GM18526 (cell line): ENCODE data around the gene PLIN3.

ENCODE experiments used
- POLR2A ChIP-seq: IDR thresholded peaks from 3 replicates; pipeline ENCODE4 v1.6.1; 2011; ENCODE audit not compliant: insufficient read length; ENCODE audit errors: extremely low read depth

The PLIN3 gene

DNA sequence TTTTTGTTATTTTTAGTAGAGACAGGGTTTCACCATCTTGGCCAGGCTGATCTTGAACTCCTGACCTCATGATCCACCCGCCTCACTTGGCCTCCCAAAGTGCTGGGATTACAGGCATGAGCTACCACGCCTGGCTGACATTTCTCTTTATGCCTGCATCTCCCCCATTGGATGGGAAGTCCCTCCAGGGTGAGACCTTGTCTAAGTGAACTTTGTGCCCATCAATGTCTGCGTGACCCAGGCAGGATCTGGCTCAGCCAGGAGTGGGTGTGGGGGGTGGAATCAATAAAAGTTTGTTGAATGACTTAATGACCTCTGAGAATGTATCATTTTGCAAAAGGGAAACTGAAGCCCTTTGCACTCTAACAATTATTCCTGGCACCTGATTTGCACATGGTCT lies 37.0 kb upstream of the PLIN3 start:
- TF ChIP-seq POLR2A, result no peak

DNA sequence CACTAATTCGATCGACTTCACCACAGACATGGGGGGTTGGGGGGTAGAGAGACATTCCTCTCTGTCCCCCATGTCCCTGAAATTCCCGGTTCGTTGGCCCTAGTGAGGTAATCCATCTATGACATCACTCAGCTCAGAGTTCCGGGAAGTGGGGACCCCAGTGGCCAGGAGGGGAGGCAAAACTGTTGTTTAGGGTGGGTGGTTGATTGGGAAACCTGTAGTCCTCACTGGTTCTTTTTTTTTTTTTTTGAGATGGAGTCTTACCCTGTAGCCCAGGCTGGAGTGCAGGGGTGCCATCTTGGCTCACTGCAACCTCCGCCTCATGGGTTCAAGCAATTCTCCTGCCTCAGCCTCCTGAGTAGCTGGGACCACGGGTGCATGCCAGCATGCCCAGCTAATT lies 35.3 kb upstream of the PLIN3 start, which contains the start of gene ARRDC5:
ARRDC5 (minus strand) TSS at position 101 of the 400 bp plus-strand sequence; CDS start at position 30, 71 bp downstream.
- no peak for TF ChIP-seq POLR2A

DNA sequence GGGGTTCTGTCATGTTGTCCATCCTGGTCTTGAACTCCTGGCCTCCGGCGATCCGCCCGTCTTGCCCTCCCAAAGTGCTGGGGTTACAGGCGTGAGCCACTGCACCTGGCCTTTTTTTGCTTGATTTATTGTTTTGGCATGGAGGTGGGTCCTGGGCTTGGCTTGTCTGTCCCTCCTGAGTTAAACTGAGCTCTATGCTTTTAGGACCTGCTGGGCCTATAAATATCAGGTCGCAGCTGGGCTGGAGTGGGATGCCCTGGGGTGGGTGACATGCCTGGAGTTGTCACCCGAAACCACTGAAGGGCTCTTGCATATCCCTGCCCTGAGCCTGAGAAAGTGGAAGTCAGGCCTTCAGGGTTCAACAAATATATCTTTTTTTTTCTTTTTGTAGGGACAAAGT lies 29.7 kb upstream of the PLIN3 start:
- TF ChIP-seq POLR2A, result no peak

DNA sequence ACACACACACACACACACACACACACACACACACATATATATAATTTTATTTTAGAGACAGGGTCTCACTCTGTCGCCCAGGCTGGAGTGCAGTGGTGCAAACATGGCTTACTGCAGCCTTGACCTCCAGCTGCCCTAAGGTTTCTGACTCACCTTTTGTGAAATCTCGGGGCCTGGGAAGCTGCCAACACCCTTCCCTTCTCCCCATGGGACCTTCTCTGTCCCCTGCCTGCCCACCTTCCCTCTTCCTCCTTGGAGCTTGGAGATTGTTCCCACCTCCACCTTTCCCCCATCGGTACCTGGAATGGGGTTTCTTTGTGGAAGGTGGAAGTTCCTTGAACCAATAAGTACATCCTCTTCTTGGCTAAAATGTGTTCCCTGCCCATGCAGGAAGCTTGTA lies 28.9 kb upstream of the PLIN3 start:
- TF ChIP-seq POLR2A, result no peak

DNA sequence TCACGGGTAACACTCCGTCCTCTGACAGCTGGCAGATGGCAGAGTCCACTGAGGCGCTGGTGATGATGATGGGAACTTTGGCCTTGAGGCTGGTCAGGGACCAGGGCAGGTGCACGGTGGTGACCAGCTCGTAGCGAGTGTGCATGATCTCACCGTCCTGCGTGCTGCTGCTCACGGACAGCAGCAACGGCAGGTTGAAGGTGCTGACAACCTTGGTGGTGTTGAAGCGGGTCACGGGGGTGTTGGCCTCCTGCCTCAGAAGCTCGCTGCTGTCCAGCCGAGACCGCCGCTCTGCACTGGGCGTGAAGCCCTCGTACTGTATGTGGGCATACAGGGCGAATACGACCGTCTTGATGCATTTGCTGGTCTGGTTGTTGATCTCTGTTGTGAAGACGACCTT lies 23.6 kb upstream of the PLIN3 start:
- TF ChIP-seq POLR2A, result no peak

DNA sequence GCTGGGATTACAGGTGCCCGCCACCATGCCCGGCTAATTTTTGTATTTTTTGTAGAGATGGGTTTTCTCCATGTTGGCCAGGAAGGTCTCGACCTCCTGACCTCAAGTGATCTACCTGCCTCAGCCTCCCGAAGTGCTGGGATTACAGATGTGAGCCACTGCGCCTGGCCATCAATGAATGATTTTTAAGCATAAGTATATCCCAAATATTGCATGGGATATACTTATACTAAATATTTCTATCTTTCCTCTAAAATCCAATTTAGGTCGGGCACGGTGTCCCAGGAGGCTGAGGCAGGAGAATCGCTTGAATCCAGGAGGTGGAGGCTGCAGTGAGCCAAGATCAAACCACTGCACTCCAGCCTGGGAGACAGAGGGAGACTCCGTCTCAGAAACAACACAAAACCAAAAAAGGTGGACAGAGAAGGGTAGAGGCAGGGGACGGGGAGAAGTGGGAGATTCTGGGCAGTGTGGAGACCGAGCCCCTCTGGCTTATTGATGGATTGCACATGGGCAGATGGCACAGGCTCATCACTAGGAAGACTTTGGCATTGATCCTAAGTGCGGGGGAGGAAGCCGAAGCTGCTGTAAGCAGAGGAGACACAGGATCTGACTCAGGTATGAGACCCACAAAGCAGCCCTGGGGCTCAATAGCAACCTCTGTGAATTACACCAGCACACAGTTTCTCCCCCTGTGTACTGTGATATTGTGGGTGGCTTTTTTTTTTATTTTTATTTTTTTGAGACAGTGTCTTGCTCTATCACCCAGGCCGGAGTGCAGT lies 21.8 kb upstream of the PLIN3 start:
- TF ChIP-seq POLR2A, result no peak

DNA sequence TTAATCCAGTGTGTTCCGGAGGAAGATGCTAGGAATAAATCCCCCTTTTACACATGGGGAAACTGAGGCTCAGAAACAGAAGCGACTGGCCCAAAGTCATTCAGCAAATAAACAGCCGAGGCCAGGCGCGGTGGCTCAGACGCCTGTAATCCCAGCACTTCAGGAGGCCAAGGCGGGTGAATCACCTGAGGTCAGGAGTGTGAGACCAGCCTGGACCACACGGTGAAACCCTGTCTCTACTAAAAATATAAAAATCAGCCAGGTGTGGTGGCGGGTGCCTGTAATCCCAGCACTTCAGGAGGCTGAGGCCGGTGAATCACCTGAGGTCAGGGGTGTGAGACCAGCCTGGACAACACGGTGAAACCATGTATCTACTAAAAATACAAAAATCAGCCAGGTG lies 11.6 kb upstream of the PLIN3 start:
- no peak for TF ChIP-seq POLR2A

DNA sequence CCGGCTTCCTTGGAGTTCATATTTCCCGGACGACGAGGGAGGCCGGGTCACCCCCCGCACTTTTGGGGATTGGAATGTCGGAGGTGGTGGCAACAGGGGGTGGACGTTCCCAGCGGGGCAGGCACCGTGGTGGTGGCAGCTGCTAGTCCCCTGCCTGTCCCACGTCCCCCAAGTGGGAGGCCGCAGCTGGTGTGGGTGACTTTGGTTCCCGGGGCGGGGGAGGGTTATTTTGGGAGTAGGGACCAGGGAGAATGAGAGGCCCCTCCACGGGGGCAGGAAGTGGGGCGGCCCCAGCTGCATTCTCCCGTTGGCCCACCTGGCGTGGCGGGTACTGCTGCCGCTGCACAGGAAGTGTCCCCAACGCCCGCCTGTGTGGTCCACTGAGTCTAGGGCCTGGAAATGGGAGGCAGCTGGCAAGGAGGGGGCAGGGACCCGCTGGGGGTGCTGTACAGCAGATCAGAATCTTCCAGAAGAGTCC lies 11.1 kb upstream of the PLIN3 start:
- TF ChIP-seq POLR2A, result no peak

DNA sequence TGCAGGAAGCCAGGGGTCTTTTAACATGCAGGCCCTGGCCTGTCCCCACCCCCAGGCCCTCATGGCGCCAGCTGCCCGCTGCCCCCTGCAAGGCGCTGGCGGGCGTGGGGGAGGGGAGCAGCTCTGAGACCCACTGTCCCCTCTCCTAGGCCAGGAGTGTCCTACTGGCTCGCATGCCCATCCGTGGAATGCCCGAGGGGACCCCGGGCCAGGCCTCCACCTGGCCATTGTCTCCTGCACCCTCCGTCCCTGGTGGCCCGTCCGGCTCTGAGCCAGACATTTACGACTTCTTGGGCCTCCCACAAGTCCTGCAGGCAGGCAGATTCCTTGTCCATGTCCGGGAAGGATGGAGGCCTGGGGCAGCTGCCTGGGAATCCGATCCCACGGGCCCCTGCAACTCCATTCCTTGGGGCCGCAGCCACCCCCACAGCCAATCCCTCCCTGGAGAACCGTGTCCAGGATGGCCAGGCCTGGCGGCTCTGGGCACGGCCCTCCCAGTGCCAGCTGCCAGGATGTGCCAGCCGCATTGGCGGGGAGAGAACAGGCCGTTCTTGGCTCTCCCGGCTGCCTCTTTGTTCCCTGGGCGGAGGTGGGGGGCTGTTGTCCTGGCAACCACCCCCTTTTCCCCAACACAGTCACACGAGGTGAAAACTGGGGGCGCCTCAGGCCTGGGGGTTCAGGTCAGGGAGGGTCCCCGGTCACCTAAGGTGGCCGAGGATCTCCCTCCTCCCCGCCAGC lies 10.5 kb upstream of the PLIN3 start:
- no peak for TF ChIP-seq POLR2A

DNA sequence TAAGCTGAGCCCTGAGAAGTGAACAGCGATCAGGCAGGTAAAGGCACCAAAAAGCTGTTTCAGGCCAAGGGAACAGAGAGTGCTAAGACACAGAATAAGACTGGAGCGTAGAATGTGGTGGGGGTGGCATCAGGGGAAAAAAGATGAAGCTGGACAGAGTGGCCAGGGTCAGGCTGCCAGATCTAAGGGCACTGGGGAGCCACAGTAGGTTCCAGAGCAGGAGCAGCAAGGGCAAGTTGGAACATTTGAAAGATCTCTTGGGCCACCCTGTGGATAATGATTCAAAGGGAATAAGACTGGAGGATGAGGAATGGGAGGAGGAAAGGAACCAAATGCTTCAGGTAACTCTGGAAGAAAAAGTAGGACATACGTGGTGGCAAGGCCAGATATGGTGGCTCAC lies 6.5 kb upstream of the PLIN3 start:
- no peak for TF ChIP-seq POLR2A

DNA sequence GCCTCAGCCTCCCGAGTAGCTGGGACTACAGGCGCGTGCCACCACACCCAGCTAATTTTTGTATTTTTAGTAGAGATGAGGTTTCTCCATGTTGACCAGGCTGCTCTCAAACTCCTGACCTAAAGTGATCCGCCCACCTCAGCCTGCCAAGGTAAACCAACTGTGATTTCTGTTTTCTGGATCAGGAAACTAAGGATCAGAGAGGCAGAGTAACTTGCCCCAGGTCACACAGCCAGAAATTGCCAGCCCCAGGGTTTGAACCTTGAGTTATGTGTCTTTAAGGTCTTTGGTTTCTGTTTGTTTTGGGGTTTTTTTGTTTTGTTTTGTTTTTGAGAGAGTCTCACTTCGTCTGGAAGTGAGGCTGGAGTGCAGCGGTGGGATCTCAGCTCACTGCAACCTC lies 4.2 kb upstream of the PLIN3 start:
- TF ChIP-seq POLR2A, result no peak

DNA sequence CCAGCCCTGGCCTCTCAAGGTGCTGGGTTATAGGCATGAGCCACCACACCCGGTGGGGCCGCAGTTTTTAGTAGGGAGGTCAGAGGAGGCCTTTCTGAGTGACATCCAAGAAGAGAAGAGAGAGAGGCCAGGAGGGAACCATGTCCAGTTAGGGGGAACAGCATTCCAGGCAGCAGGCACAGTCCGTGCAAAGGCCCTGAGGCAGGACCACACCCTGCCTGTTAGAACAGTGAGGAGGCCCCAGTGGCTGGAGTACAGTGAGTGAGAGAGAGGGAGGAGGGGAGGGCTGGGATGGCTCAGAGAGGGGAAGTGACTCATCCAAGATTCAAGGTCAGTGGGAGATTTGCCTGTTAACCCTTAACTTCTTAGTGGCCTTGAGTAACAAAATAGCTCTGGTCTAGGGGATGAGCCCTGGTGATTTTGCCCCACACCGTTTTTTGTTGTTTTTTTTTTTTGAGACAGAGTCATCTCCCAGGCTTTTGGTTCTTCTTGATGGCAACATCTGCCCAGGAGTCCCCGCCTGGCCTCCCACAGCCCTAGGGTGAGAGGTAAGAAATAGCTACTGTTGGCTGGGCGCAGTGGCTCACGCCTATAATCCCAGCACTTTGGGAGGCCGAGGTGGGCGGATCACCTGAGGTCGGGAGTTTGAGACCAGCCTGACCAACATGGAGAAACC lies 2.7 kb upstream of the PLIN3 start:
- TF ChIP-seq POLR2A, result no peak

DNA sequence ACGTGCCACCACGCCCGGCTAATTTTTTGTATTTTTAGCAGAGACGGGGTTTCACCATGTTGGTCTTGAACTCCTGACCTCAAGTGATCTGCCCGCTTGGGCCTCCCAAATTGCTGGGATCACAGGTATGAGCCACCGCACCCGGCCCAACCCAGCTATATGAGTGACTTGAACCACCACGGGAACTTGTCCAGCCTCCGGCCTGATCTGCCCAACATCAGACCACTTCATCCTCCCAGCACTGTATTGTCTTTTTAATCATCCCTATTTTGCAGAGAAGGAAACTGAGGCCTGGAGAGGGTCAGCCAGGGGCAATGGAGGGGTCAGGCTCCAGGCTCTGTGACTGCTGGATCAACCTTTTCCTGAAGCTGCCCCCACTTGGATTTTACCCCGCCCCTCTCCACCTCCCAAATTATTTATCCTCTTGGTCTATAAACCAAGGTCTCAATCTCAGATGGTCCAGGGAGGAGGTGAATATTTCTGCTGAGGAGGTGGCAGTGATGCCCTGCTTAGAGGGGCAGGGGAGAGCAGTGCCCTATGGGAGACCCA lies 893 bp upstream of the PLIN3 start:
- TF ChIP-seq POLR2A, result no peak

DNA sequence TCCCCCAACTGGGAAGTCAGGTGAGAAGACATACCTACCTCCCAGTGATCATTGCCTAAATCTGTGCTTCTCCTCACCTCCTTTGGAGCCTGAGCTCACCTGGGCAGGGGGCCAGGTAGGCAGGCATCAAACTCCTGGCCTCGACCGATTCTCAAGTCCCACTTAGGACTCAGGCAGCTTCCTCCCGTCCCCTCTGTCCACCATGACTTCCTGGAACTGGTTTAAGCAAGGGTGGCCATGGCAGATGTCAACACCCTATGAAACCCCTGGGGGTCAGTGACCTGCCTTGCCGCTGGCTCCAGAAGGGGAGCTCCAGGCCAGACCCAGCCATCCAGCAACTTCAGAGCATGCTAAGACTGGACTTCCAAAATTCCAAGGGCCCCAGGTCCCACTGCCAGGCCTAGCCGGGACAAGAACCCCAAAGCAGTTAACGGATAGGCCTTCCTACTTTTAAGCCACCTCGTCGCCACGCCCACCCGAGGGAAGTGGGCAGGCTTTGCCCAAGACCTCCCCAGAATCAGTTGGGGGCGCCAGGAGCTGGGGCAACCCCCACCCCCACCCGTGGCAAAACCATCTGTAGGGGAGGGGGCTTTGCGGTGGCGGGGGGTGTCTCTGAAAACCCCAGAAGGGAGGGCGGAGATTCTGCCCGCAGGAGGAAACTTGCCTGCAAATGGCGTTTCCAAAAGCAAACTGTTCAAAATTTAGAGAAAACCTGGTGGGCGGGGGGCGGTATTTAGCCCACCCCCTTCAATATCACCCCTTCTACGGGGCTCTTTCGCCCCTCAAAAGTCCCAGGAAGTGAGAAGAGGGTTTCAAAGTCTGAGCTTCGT lies 657 bp downstream of the PLIN3 start:
- no peak for TF ChIP-seq POLR2A

DNA sequence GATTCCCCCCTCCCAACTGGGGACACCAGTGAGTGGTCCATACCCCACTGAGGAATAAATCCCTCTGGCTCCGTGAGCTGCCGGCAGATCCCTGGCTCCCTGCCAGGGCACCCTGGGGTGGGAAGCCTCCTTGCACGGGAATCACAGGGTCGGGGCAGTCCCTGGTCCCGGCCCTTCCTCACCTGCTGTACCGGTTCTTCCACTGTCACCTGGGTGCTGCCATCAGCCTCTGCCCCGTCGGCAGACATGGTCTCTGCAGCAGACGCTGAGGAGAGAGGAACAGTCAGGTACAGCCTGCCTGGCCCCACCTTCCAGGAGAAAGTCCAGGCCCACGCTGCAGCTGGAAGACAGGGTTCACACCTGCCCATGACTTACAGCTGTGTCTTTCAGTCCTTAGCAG lies 6.3 kb downstream of the PLIN3 start:
- TF ChIP-seq POLR2A, result no peak
